ENCODE results near the gene CDADC1. TPM values are rescaled to one million over a fixed set of nuclear protein-coding genes. Genes with fewer than 3 reads are reported as not detected.

The CDADC1 gene
- total RNA-seq, 4 donors from 2014 or later: 1.1 to 4.0 (median 2.8) TPM

DNA sequence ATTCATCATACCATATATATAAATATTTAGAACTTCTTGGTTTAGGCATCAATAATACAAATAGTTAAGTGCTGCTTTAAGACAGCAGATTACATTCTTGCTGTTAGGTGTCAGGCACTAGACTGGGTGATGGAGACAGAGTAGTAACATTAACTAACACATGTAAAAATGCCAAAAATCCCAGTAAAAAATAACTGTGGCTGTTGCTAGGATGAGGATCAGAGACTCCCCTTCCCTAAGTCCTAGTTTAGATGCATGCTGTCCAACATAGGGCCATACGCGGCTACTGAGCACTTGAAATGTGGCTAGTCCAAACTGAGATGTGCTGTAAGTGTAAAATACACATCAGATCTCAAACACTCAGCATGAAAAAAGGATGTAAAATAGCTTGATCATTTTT, 94.7 kb downstream of the CDADC1 start:
- no peak overlapping the region for H3K27ac ChIP-seq
- H3K4me1 ChIP-seq: peaks cover 0 to 7% (median 0%) of the 10 kb centered on the region in 3 donors
- DNase-seq: no peak
- H3K4me3 ChIP-seq: no peak overlapping the region
- peaks cover 0 to 50% (median 4%) of the 10 kb centered on the region in 3 donors for H3K36me3 ChIP-seq
- intact Hi-C loops (cut with DNase I): no loop called here
- no peaks in the 10 kb centered on the region for H3K9me3 ChIP-seq
- no peaks in the 10 kb centered on the region for H3K27me3 ChIP-seq
- WGBS, 2 donors: 92 to 94% methylated on average over 2 of the region's 2 CpGs
- TF ChIP-seq POLR2A (IDR thresholded peaks at IDR 0.05): no peak
- TF ChIP-seq, protein P1, sequence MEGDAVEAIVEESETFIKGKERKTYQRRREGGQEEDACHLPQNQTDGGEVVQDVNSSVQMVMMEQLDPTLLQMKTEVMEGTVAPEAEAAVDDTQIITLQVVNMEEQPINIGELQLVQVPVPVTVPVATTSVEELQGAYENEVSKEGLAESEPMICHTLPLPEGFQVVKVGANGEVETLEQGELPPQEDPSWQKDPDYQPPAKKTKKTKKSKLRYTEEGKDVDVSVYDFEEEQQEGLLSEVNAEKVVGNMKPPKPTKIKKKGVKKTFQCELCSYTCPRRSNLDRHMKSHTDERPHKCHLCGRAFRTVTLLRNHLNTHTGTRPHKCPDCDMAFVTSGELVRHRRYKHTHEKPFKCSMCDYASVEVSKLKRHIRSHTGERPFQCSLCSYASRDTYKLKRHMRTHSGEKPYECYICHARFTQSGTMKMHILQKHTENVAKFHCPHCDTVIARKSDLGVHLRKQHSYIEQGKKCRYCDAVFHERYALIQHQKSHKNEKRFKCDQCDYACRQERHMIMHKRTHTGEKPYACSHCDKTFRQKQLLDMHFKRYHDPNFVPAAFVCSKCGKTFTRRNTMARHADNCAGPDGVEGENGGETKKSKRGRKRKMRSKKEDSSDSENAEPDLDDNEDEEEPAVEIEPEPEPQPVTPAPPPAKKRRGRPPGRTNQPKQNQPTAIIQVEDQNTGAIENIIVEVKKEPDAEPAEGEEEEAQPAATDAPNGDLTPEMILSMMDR (IDR thresholded peaks at IDR 0.05): no peak

Other genes starting within 250 kb of the CDADC1 start
- gene MLNR, start 27.6 kb upstream of the CDADC1 start, total RNA-seq: under 1 TPM in 1 of 4 donors, not detected in 3; 0.19 TPM
- 10 to 100 TPM; 16.9 to 29.2 (median 21.2) TPM for gene CAB39L, start 196.1 kb downstream of the CDADC1 start, total RNA-seq
- 1 to 10 TPM; 2.3 to 9.0 (median 4.8) TPM for gene SETDB2, start 196.3 kb downstream of the CDADC1 start, total RNA-seq
- gene PHF11, start 248.0 kb downstream of the CDADC1 start, total RNA-seq: 10 to 100 TPM; 12.9 to 31.3 (median 19.6) TPM

Measured in esophagus squamous epithelium (tissue), 5 donors.